Keratinocyte (primary cell): Measurements from ENCODE around the gene GNB1L. TPM values are rescaled to one million over a fixed set of nuclear protein-coding genes. Genes with fewer than 3 reads are reported as not detected.

Experiments
- DNase-seq: peaks from one replicate; pipeline ENCODE4 v3.0.0-alpha.2; 2011; ENCODE audit warnings: low read depth, missing footprints, low spot score
- FAIRE-seq: peaks from 2 replicates; lab custom pipeline; 2011; peaks lifted over from hg19 to GRCh38; lab: Jason Lieb, UNC
- H2AFZ ChIP-seq: 2 replicates; pipeline ENCODE4 v1.6.0; 2012; ENCODE audit warnings: low read length, control low read depth, inconsistent platforms; ENCODE audit not compliant: control insufficient read depth
- H3K27ac ChIP-seq: 2 replicates; pipeline ENCODE4 v1.5.1; 2011; ENCODE audit warnings: low read length; ENCODE audit not compliant: control insufficient read depth, insufficient read depth
- H3K27me3 ChIP-seq: 3 replicates; pipeline ENCODE4 v1.6.0; 2011; ENCODE audit warnings: low read length; ENCODE audit not compliant: control insufficient read depth, insufficient read depth; ENCODE audit errors: extremely low read depth
- H3K36me3 ChIP-seq, 2 experiments: 2 replicates in 1 of 2; 3 replicates in 1 of 2; pipeline ENCODE4 v1.5.1; 2011; ENCODE audit warnings: low read length in 2 of 2, mild to moderate bottlenecking in 1 of 2; ENCODE audit not compliant: control insufficient read depth in 2 of 2, insufficient read depth in 2 of 2; ENCODE audit errors: extremely low read depth in 1 of 2
- H3K4me1 ChIP-seq: 3 replicates; pipeline ENCODE4 v1.5.1; 2011; ENCODE audit warnings: low read length; ENCODE audit not compliant: control insufficient read depth, insufficient read depth; ENCODE audit errors: extremely low read depth
- H3K4me2 ChIP-seq: 3 replicates; pipeline ENCODE4 v1.6.0; 2011; ENCODE audit warnings: low read depth, low read length; ENCODE audit not compliant: control insufficient read depth, insufficient read depth; ENCODE audit errors: extremely low read depth
- H3K4me3 ChIP-seq, 3 experiments: fragments of 200-600 bp in 1 of 3; sonication (generic) in 1 of 3; 2 replicates in 2 of 3; 3 replicates in 1 of 3; pipeline ENCODE4 v1.5.1; 2011 to 2016; ENCODE audit warnings: low read length in 3 of 3, mild to moderate bottlenecking in 3 of 3, control low read depth in 2 of 3, inconsistent platforms in 1 of 3, low read depth in 1 of 3, mixed read lengths in 1 of 3, mixed run types in 1 of 3, moderate library complexity in 1 of 3; ENCODE audit not compliant: control insufficient read depth in 2 of 3, insufficient read depth in 2 of 3; ENCODE audit errors: extremely low read depth in 1 of 3
- H3K79me2 ChIP-seq: 2 replicates; pipeline ENCODE4 v1.6.0; 2012; ENCODE audit warnings: low read length; ENCODE audit not compliant: control insufficient read depth, insufficient read depth
- H3K9ac ChIP-seq: 3 replicates; pipeline ENCODE4 v1.6.0; 2011; ENCODE audit warnings: low read length; ENCODE audit not compliant: control insufficient read depth, insufficient read depth; ENCODE audit errors: extremely low read depth
- H3K9me1 ChIP-seq: 3 replicates; pipeline ENCODE4 v1.6.0; 2011; ENCODE audit warnings: low read length; ENCODE audit not compliant: control insufficient read depth, insufficient read depth; ENCODE audit errors: extremely low read depth
- H3K9me3 ChIP-seq: 2 replicates; pipeline ENCODE4 v1.5.1; 2012; ENCODE audit warnings: low read depth, low read length; ENCODE audit not compliant: control insufficient read depth
- H4K20me1 ChIP-seq: 3 replicates; pipeline ENCODE4 v1.6.0; 2011; ENCODE audit warnings: low read length; ENCODE audit not compliant: control insufficient read depth, insufficient read depth; ENCODE audit errors: extremely low read depth
- CTCF ChIP-seq, 3 experiments: IDR thresholded peaks in 1 of 3; conservative IDR thresholded peaks in 1 of 3; optimal IDR thresholded peaks in 1 of 3; 2 replicates in 2 of 3; 3 replicates in 1 of 3; pipeline versions ENCODE3 to v1.5.1; 2011; ENCODE audit warnings: low read length in 3 of 3, mild to moderate bottlenecking in 3 of 3, moderate library complexity in 2 of 3, control low read depth in 1 of 3, inconsistent platforms in 1 of 3; ENCODE audit not compliant: insufficient read depth in 2 of 3; ENCODE audit errors: extremely low read depth in 1 of 3
- EZH2 ChIP-seq: IDR thresholded peaks from one replicate; pipeline ENCODE4 v1.6.1; 2012; ENCODE audit warnings: inconsistent platforms, mild to moderate bottlenecking, low read length, moderate library complexity
- dilution Hi-C: fragments of 300-500 bp; cut with MboI; formaldehyde crosslinking; loops from one replicate; pipeline ENCODE4 v1.7.0; 2020; ENCODE audit warnings: low sequenced_read_pairs; ENCODE audit not compliant: extremely low pct_ligation_motif_present
- polyA plus RNA-seq, 5 experiments: library from polyadenylated mRNA; depleted of rRNA in 3 of 5; stranded (reverse) in 3 of 5; stranded (forward) in 1 of 5; unstranded in 1 of 5; fragments of >200 nt; gene quantifications; 1 replicate in 1 of 5; 2 replicates in 3 of 5; 3 replicates in 1 of 5; pipeline versions ENCODE4 v1.2.1 to v1.2.3, GENCODE V29; 2011 to 2012; ENCODE audit warnings: missing spikeins in 2 of 5, low read depth in 1 of 5, low replicate concordance in 1 of 5

Gene GNB1L
- polyA plus RNA-seq, 1 donor (not counting 4 experiments of a cell fraction or from before 2014, with no cell fraction given) = 2.0 TPM

- H3K27me3 ChIP-seq = no peaks in the 10 kb centered on the region
- H3K4me2 ChIP-seq = no peak overlapping the region
- no peak for TF ChIP-seq EZH2
- dilution Hi-C loops = no loop called here
- no peak overlapping the region for H3K9ac ChIP-seq
- no peak overlapping the region for H2AFZ ChIP-seq
- H3K79me2 ChIP-seq = no peaks in the 10 kb centered on the region
- peaks cover 4% of the 10 kb centered on the region for H3K9me1 ChIP-seq
- DNase-seq (no peak), FAIRE-seq (no peak)
- no peaks in the 10 kb centered on the region for H4K20me1 ChIP-seq
- H3K4me1 ChIP-seq = peaks cover 17% of the 10 kb centered on the region
- H3K36me3 ChIP-seq = no peaks in the 10 kb centered on the region
- H3K9me3 ChIP-seq = no peaks in the 10 kb centered on the region
- no peak overlapping the region for H3K4me3 ChIP-seq
- H3K27ac ChIP-seq = no peak overlapping the region
These were observed 32.2 kb downstream of the GNB1L start for GRCh38 chr22:19822301-19823117.

GRCh38 chr22:19821523-19822300 lies 33.0 kb downstream of the GNB1L start:
- dilution Hi-C loops = no loop called here
- no peaks in the 10 kb centered on the region for H4K20me1 ChIP-seq
- TF ChIP-seq CTCF (optimal IDR thresholded peaks at IDR 0.05 in 1 of 3, IDR thresholded peaks at IDR 0.05 in 1 of 3, conservative IDR thresholded peaks at IDR 0.05 in 1 of 3; ENCODE audit: extremely low read depth in 1 of 3, insufficient read depth in 2 of 3, low read length in 3 of 3) (no peak), EZH2 (no peak)
- H3K9me1 ChIP-seq = peaks cover 4% of the 10 kb centered on the region
- FAIRE-seq = no peak
- H3K27ac ChIP-seq = no peak overlapping the region
- no peak overlapping the region for H2AFZ ChIP-seq
- no peaks in the 10 kb centered on the region for H3K36me3 ChIP-seq
- no peaks in the 10 kb centered on the region for H3K79me2 ChIP-seq
- H3K4me2 ChIP-seq = no peak overlapping the region
- no peak for DNase-seq
- no peaks in the 10 kb centered on the region for H3K9me3 ChIP-seq
- peaks cover 17% of the 10 kb centered on the region for H3K4me1 ChIP-seq
- H3K27me3 ChIP-seq = no peaks in the 10 kb centered on the region
- no peak overlapping the region for H3K4me3 ChIP-seq
- no peak overlapping the region for H3K9ac ChIP-seq
